ENCODE data around the gene RAD51AP2.

The RAD51AP2 gene

GRCh38 chr2:17540813-17541530 lies 22.7 kb upstream of the RAD51AP2 start:
- H3K27ac ChIP-seq: no peak overlapping the region
- TF ChIP-seq CTCF (conservative IDR thresholded peaks at IDR 0.05): no peak
- no peak for TF ChIP-seq ZFX (IDR thresholded peaks at IDR 0.05)

- no peak for TF ChIP-seq CTCF (conservative IDR thresholded peaks at IDR 0.05)
- no peak for TF ChIP-seq ZFX (IDR thresholded peaks at IDR 0.05)
- no peak within 1 kb of the TSS; the same call in 1 of the 2 replicates for H3K27ac ChIP-seq
Measured at GRCh38 chr2:17540093-17540812, 22.0 kb upstream of the RAD51AP2 start, which contains the start of gene VSNL1. Gene VSNL1 (plus strand): TSS chr2:17540696. CDS start chr2:17592075, 51,379 bp downstream.

GRCh38 chr2:17539611-17540092 lies 21.4 kb upstream of the RAD51AP2 start:
- TF ChIP-seq CTCF (conservative IDR thresholded peaks at IDR 0.05) (no peak), ZFX (IDR thresholded peaks at IDR 0.05) (no peak)
- H3K27ac ChIP-seq: no peak overlapping the region; the same call in 1 of the 2 replicates

- H3K27ac ChIP-seq: no peak overlapping the region
- TF ChIP-seq CTCF (conservative IDR thresholded peaks at IDR 0.05) (no peak), ZFX (IDR thresholded peaks at IDR 0.05) (no peak)
Measured at GRCh38 chr2:17538844-17539554, 20.8 kb upstream of the RAD51AP2 start.

GRCh38 chr2:17538022-17538843 lies 20.0 kb upstream of the RAD51AP2 start:
- TF ChIP-seq CTCF (conservative IDR thresholded peaks at IDR 0.05) (no peak), ZFX (IDR thresholded peaks at IDR 0.05) (no peak)
- H3K27ac ChIP-seq: no peak overlapping the region

- no peak for TF ChIP-seq ZFX (IDR thresholded peaks at IDR 0.05)
- H3K27ac ChIP-seq: no peak overlapping the region
Measured at GRCh38 chr2:17536416-17536815, 18.2 kb upstream of the RAD51AP2 start.

GRCh38 chr2:17533546-17533945 lies 15.3 kb upstream of the RAD51AP2 start:
- no peak overlapping the region for H3K27ac ChIP-seq
- no peak for TF ChIP-seq ZFX (IDR thresholded peaks at IDR 0.05)
- TF ChIP-seq CTCF (conservative IDR thresholded peaks at IDR 0.05): no peak
